Measurements from ENCODE around the gene ADORA2A.

The ADORA2A gene

GRCh38 chr22:24404561-24405275 lies 22.7 kb upstream of the ADORA2A start:
- H3K9me3 ChIP-seq = no peaks in the 10 kb centered on the region
- TF ChIP-seq CTCF (IDR thresholded peaks at IDR 0.05) = no peak
- H3K4me3 ChIP-seq (ENCODE audit: low read depth in 1 of 2, low read length in 1 of 2) = no peak overlapping the region
- no peak overlapping the region for H3K27ac ChIP-seq
- H3K27me3 ChIP-seq = no peaks in the 10 kb centered on the region
- H3K4me1 ChIP-seq (ENCODE audit: control insufficient read depth in 1 of 2, insufficient read depth in 1 of 2, low read depth in 1 of 2, low read length in 1 of 2) = peaks cover 6 to 9% of the 10 kb centered on the region in 2 experiments
- peaks cover 19% of the 10 kb centered on the region for H3K36me3 ChIP-seq

GRCh38 chr22:24405631-24406321 lies 21.6 kb upstream of the ADORA2A start:
- Histone ChIP-seq H3K4me1 (ENCODE audit: control insufficient read depth in 1 of 2, insufficient read depth in 1 of 2, low read depth in 1 of 2, low read length in 1 of 2) (peaks cover 6 to 9% of the 10 kb centered on the region in 2 experiments), H3K36me3 (peaks cover 19% of the 10 kb centered on the region), H3K4me3 (ENCODE audit: low read depth in 1 of 2, low read length in 1 of 2) (no peak overlapping the region), H3K27me3 (no peaks in the 10 kb centered on the region), H3K9me3 (no peaks in the 10 kb centered on the region), H3K27ac (no peak overlapping the region)
- TF ChIP-seq CTCF (IDR thresholded peaks at IDR 0.05) = no peak

- H3K27me3 ChIP-seq = no peaks in the 10 kb centered on the region
- TF ChIP-seq CTCF (IDR thresholded peaks at IDR 0.05) = no peak
- H3K4me3 ChIP-seq (ENCODE audit: low read depth in 1 of 2, low read length in 1 of 2) = no peak overlapping the region
- no peaks in the 10 kb centered on the region for H3K9me3 ChIP-seq
- peaks cover 23% of the 10 kb centered on the region for H3K36me3 ChIP-seq
- peaks cover 6 to 9% of the 10 kb centered on the region in 2 experiments for H3K4me1 ChIP-seq (ENCODE audit: control insufficient read depth in 1 of 2, insufficient read depth in 1 of 2, low read depth in 1 of 2, low read length in 1 of 2)
- H3K27ac ChIP-seq = no peak overlapping the region
These were observed 20.8 kb upstream of the ADORA2A start for GRCh38 chr22:24406322-24407277.

DNA sequence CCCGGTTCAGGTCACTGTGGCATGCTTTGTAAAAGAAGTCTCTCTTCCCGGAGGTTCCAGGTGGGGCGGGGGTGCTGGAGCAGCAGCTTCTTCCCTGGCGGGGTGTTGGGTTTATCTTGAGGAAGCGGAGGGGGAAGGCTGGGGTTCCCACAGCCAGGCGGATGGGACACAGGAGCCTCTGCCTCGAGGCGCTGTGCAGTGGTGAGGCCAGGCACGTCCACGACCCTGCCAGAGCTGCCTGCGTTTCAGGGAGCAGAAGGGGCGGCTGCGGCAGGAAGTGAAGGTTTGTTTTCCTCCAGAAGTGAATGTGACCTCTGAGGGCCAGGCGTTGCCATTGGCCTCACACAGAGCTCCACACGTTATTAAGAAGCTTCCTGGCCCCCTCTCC lies 20.1 kb upstream of the ADORA2A start:
- no peak for TF ChIP-seq CTCF (IDR thresholded peaks at IDR 0.05)
- Histone ChIP-seq H3K4me3 (ENCODE audit: low read depth in 1 of 2, low read length in 1 of 2) (no peak overlapping the region), H3K27me3 (no peaks in the 10 kb centered on the region), H3K36me3 (peaks cover 30% of the 10 kb centered on the region), H3K27ac (no peak overlapping the region), H3K4me1 (ENCODE audit: control insufficient read depth in 1 of 2, insufficient read depth in 1 of 2, low read depth in 1 of 2, low read length in 1 of 2) (peaks cover 3 to 4% of the 10 kb centered on the region in 2 experiments), H3K9me3 (no peaks in the 10 kb centered on the region)

DNA sequence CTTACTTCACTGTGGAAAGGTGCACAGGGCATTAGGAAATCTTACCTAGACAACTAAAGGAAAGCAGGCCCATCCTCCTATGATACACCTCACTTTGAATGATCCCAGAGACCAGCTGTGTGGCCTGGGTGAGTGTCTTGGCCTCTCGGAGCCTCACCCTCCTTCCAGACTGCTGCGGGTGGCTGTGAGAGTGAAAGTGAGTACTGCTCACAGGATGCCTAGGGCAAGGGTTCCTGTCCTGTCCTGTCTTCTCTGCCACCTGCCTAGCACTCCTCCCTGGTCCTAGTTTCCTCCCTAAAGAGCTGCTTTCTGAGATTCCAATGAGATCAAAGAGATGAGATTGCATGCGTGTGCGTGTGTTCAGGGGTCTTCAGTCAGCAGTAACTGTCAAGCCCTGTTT lies 19.5 kb upstream of the ADORA2A start:
- H3K27me3 ChIP-seq = no peaks in the 10 kb centered on the region
- peaks cover 36% of the 10 kb centered on the region for H3K36me3 ChIP-seq
- TF ChIP-seq CTCF (IDR thresholded peaks at IDR 0.05) = no peak
- no peak overlapping the region for H3K4me3 ChIP-seq (ENCODE audit: low read depth in 1 of 2, low read length in 1 of 2)
- H3K27ac ChIP-seq = no peak overlapping the region
- no peaks in the 10 kb centered on the region for H3K4me1 ChIP-seq (ENCODE audit: control insufficient read depth in 1 of 2, insufficient read depth in 1 of 2, low read depth in 1 of 2, low read length in 1 of 2)
- H3K9me3 ChIP-seq = no peaks in the 10 kb centered on the region

All from neutrophil (primary cell).